Stimulated activated CD8-positive, alpha-beta memory T cell treated with anti-CD3 and anti-CD28 coated beads, Interleukin-7, amount 100 ng/mL, for 48 hours (primary cell): ENCODE measurements around the gene WNT7A.

Source experiments
- DNase-seq, 2 donors: peaks; one replicate each; pipeline ENCODE4 v3.0.0-alpha.2; 2020; ENCODE audit warnings: low read depth in 1 of 2; ENCODE audit errors: extremely low read depth in 1 of 2

The WNT7A gene

DNA sequence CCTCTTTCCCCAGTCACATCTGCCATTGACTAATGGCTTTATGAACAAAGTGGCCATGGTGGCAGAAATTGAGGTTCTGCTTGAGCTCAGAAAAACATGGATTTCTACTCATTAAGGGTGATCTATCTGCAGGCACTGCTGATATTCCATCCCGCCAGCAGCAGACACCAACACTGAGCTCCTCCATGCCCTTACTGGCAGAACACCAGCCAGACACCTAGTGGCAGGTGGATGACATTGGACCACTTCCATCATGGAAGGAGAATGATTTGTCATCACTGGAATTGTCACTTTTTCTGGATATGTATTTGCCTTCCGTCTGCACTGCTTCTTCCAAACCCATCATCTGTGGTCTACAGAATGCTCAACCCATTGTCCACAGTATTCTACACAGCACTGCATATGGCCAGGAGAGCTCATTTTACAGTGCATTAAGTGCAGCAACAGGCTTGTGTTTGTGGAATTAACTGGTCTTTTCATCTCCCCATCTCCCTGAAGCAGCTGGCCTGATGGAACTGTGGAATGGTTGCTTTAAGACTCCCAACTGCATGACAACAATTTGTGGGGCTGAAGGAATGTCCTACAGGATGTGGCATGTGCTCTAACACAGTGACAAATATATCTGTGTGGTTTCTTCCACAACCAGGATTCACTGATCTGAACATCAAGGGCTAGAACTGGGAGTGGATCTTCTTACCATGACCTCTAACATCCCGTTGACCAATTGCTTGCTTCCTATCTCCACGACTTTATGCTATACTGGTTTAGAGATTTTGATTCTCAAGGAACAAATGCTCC, 103.4 kb downstream of the WNT7A start:
- DNase-seq, result no peak

GRCh38 chr3:13772885-13773745, 106.8 kb downstream of the WNT7A start:
- DNase-seq, result no peak

GRCh38 chr3:13772321-13772745, 107.5 kb downstream of the WNT7A start:
- DNase-seq, result no peak

DNA sequence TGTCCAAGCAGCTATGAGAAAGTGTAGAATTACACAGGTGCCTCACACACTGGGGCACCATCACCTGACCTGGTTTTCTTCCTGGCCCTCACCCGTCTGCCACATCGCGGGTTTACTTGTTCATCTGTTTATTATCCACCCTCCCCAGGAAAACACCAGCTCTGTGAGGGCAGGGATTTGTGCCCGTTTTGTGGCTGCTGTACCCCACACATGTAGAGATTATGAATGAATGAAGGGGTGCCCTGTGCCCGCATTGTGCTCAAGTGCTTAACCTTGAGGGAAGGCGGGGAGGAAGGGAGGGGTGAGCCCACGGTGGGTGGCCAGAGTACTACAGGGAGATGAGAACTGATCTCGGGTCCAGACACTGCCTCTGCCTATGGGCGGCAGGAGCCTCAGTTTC, 108.4 kb downstream of the WNT7A start:
- no peak for DNase-seq

GRCh38 chr3:13770170-13771169, 109.4 kb downstream of the WNT7A start:
- DNase-seq, result no peak

DNA sequence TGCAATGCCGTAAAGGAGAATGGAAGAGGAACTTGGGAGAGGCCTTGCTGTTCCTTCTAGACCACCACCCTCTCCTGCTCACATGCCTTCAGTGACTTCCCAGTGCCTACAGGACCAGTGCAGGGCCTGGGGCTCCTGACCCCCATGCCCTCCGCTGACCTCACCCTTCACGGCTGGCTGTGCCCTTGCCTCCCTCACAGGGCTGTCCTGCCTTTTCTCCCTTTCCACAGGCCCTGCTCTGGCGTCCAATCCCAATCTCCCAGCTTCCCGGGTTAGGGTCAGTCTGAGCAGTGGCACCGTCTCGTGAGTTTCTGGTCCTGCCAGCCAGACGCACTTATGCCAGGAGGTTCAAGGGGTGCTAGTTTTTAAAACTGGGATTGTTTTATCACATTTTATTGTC, 110.4 kb downstream of the WNT7A start:
- DNase-seq, result no peak

DNA sequence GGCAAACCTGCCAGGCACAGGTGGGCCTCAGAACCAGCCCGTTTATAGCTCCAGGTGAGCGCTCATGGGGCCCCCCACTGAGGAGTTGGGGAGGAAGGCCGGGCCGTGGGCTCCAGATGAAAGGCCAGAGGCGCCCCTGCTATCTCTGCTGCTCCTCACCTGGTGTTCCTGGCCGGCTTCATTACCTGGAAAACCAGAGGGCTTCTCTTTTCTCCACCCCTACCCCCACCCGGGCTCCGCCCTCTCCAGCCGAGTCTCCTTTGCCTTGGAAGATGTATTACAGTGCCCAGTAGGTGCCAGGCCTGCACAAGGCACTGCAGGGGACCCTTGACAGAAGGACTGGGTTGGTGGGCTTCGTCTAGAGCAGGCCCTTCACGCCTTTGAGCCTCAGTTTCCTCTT, 111.4 kb downstream of the WNT7A start:
- no peak for DNase-seq

GRCh38 chr3:13767896-13768295, 112.0 kb downstream of the WNT7A start:
- no peak for DNase-seq

DNA sequence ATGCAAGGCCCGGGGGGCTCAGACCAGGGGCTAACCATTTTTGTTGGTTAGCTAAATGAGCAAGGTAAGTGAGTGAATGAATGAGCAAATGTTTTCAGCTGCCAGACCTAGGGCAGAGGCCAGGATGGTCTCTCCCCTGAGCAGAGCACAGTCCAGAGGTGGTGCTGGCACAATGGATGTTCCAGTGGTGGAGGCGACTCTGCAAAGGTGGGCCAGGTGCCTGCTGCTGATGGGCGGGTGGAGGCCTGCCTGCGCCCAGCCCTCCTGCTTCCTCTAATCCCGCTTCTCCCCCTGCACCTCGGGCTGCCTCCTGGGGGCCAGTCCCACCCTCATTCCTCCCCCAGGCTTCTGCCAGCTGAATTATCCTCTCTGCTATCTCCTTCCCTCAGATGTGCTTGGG, 112.8 kb downstream of the WNT7A start:
- DNase-seq, result no peak
